HEK293 (cell line): ENCODE measurements around the gene LDB1.

Experiments used
- EGR2 ChIP-seq: fragments of 450-650 bp; formaldehyde crosslinking; IDR thresholded peaks from 2 replicates; pipeline ENCODE4 v1.5.1; 2016; ENCODE audit warnings: low read depth, missing biosample characterization, missing genetic modification characterization
- GFI1B ChIP-seq: fragments of 450-650 bp; formaldehyde crosslinking; IDR thresholded peaks from 2 replicates; pipeline ENCODE4 v1.5.1; 2016; ENCODE audit warnings: missing biosample characterization, missing genetic modification characterization
- KLF10 ChIP-seq: fragments of 450-650 bp; IDR thresholded peaks from 2 replicates; pipeline ENCODE4 v1.5.1; 2018; ENCODE audit warnings: missing biosample characterization, mild to moderate bottlenecking, missing genetic modification characterization
- KLF16 ChIP-seq: fragments of 450-650 bp; formaldehyde crosslinking; IDR thresholded peaks from 2 replicates; pipeline ENCODE4 v1.5.1; 2017; ENCODE audit warnings: missing biosample characterization, missing genetic modification characterization
- KLF17 ChIP-seq: fragments of 450-650 bp; formaldehyde crosslinking; IDR thresholded peaks from 2 replicates; pipeline ENCODE4 v1.5.1; 2016; ENCODE audit warnings: missing biosample characterization, missing genetic modification characterization
- KLF7 ChIP-seq: fragments of 450-650 bp; formaldehyde crosslinking; IDR thresholded peaks from 2 replicates; pipeline ENCODE4 v1.5.1; 2016; ENCODE audit warnings: missing biosample characterization, missing genetic modification characterization, borderline replicate concordance
- MEIS1 ChIP-seq: sonication (generic); formaldehyde crosslinking; IDR thresholded peaks from 2 replicates; pipeline ENCODE4 v1.8.1; 2022; ENCODE audit warnings: missing genetic modification reagents, mild to moderate bottlenecking, borderline replicate concordance
- PRDM1 ChIP-seq: fragments of 450-650 bp; formaldehyde crosslinking; IDR thresholded peaks from 2 replicates; pipeline ENCODE4; 2016; ENCODE audit warnings: missing biosample characterization, missing genetic modification characterization
- SCRT1 ChIP-seq: fragments of 450-650 bp; formaldehyde crosslinking; IDR thresholded peaks from 2 replicates; pipeline ENCODE4 v1.5.1; 2016; ENCODE audit warnings: missing biosample characterization, missing genetic modification characterization, borderline replicate concordance
- SETDB1 ChIP-seq: IDR thresholded peaks from one replicate; pipeline ENCODE4 v1.6.1; 2017; ENCODE audit warnings: mild to moderate bottlenecking, low read length, moderate library complexity, mixed read lengths; ENCODE audit not compliant: insufficient read length
- TCF7L2 ChIP-seq: IDR thresholded peaks from 2 replicates; pipeline ENCODE4 v1.6.1; 2011; ENCODE audit warnings: low read depth, mild to moderate bottlenecking, inconsistent platforms, low read length, moderate library complexity, borderline replicate concordance
- ZFP37 ChIP-seq: fragments of 450-650 bp; formaldehyde crosslinking; IDR thresholded peaks from 2 replicates; pipeline ENCODE4 v1.5.1; 2016; ENCODE audit warnings: missing biosample characterization, missing genetic modification characterization
- ZFP69B ChIP-seq: fragments of 450-650 bp; formaldehyde crosslinking; IDR thresholded peaks from 2 replicates; pipeline ENCODE4 v1.5.1; 2016; ENCODE audit warnings: missing biosample characterization, missing genetic modification characterization
- ZNF184 ChIP-seq: fragments of 450-650 bp; IDR thresholded peaks from 2 replicates; pipeline ENCODE4 v1.5.1; 2018; ENCODE audit warnings: missing biosample characterization, mild to moderate bottlenecking, missing genetic modification characterization
- ZNF19 ChIP-seq: fragments of 450-650 bp; formaldehyde crosslinking; IDR thresholded peaks from 2 replicates; pipeline ENCODE4; 2016; ENCODE audit warnings: missing biosample characterization, missing genetic modification characterization, low read depth
- ZNF223 ChIP-seq: fragments of 450-650 bp; formaldehyde crosslinking; IDR thresholded peaks from 2 replicates; pipeline ENCODE4 v1.5.1; 2016; ENCODE audit warnings: missing biosample characterization, missing genetic modification characterization
- ZNF248 ChIP-seq: fragments of 450-650 bp; formaldehyde crosslinking; IDR thresholded peaks from 2 replicates; pipeline ENCODE4 v1.5.1; 2017; ENCODE audit warnings: missing biosample characterization, missing genetic modification characterization
- ZNF280C ChIP-seq: fragments of 450-650 bp; formaldehyde crosslinking; IDR thresholded peaks from 2 replicates; pipeline ENCODE4 v1.5.1; 2016; ENCODE audit warnings: missing biosample characterization, missing genetic modification characterization
- ZNF324 ChIP-seq: fragments of 450-650 bp; formaldehyde crosslinking; IDR thresholded peaks from 2 replicates; pipeline ENCODE4 v1.5.1; 2016; ENCODE audit warnings: missing biosample characterization, missing genetic modification characterization
- ZNF354C ChIP-seq: fragments of 450-650 bp; formaldehyde crosslinking; IDR thresholded peaks from 2 replicates; pipeline ENCODE4 v1.5.1; 2016; ENCODE audit warnings: missing biosample characterization, missing genetic modification characterization, low read depth, borderline replicate concordance
- ZNF404 ChIP-seq: fragments of 450-650 bp; formaldehyde crosslinking; IDR thresholded peaks from 2 replicates; pipeline ENCODE4 v1.5.1; 2017; ENCODE audit warnings: missing biosample characterization, missing genetic modification characterization
- ZNF416 ChIP-seq: fragments of 450-650 bp; formaldehyde crosslinking; IDR thresholded peaks from 2 replicates; pipeline ENCODE4 v1.5.1; 2016; ENCODE audit warnings: missing biosample characterization, missing genetic modification characterization
- ZNF510 ChIP-seq: fragments of 450-650 bp; formaldehyde crosslinking; IDR thresholded peaks from 2 replicates; pipeline ENCODE4 v1.5.1; 2018; ENCODE audit warnings: mild to moderate bottlenecking, missing genetic modification characterization, missing biosample characterization; ENCODE audit not compliant: insufficient replicate concordance
- ZNF548 ChIP-seq: fragments of 450-650 bp; formaldehyde crosslinking; IDR thresholded peaks from 2 replicates; pipeline ENCODE4 v1.5.1; 2016; ENCODE audit warnings: missing biosample characterization, missing genetic modification characterization
- ZNF626 ChIP-seq: fragments of 450-650 bp; sonication (Bioruptor Pico); formaldehyde crosslinking; IDR thresholded peaks from 2 replicates; pipeline ENCODE4 v1.5.1; 2018; ENCODE audit warnings: missing biosample characterization, missing genetic modification characterization, inconsistent platforms
- ZNF664 ChIP-seq: fragments of 450-650 bp; formaldehyde crosslinking; IDR thresholded peaks from 2 replicates; pipeline ENCODE4 v1.5.1; 2016; ENCODE audit warnings: missing biosample characterization, missing genetic modification characterization
- ZNF670 ChIP-seq: fragments of 450-650 bp; formaldehyde crosslinking; IDR thresholded peaks from 2 replicates; pipeline ENCODE4 v1.5.1; 2016; ENCODE audit warnings: missing biosample characterization, missing genetic modification characterization, low read depth
- ZNF843 ChIP-seq: fragments of 450-650 bp; formaldehyde crosslinking; IDR thresholded peaks from 2 replicates; pipeline ENCODE4 v1.5.1; 2016; ENCODE audit warnings: missing biosample characterization, missing genetic modification characterization
- ZSCAN23 ChIP-seq: fragments of 450-650 bp; formaldehyde crosslinking; IDR thresholded peaks from 2 replicates; pipeline ENCODE4 v1.5.1; 2016; ENCODE audit warnings: missing biosample characterization, missing genetic modification characterization
- ZXDB ChIP-seq: fragments of 450-650 bp; formaldehyde crosslinking; IDR thresholded peaks from 2 replicates; pipeline ENCODE4 v1.5.1; 2016; ENCODE audit warnings: missing biosample characterization, missing genetic modification characterization
- TF ChIP-seq, protein P1 (sequence below): fragments of 450-650 bp; formaldehyde crosslinking; IDR thresholded peaks from 2 replicates; pipeline ENCODE4 v1.5.1; 2016; ENCODE audit warnings: missing biosample characterization, missing genetic modification characterization
- TF ChIP-seq, protein P2 (sequence below): fragments of 450-650 bp; formaldehyde crosslinking; IDR thresholded peaks from 2 replicates; pipeline ENCODE4 v1.5.1; 2017; ENCODE audit warnings: missing biosample characterization, missing genetic modification characterization

Gene LDB1

GRCh38 chr10:102133373-102134195 lies 13.4 kb upstream of the LDB1 start (continued):
- TF ChIP-seq ZNF280C, result no peak
- no peak for TF ChIP-seq SETDB1
- 0 out of 2 replicates have a peak, but pooled peaks have one; percentile 5 for TF ChIP-seq ZNF324 (tag by site-specific recombination)
- peak; percentile 53; the same call in 1 of the 2 replicates for TF ChIP-seq ZFP69B (tag by site-specific recombination)
- no peak for TF ChIP-seq ZNF19
- no peak for TF ChIP-seq ZNF510 (tag by site-specific recombination)
- no peak for TF ChIP-seq ZNF626 (tag by site-specific recombination)
- no peak for TF ChIP-seq ZNF664 (tag by site-specific recombination)
- TF ChIP-seq ZNF843, result no peak
- no peak for TF ChIP-seq ZSCAN23
- peak; percentile 78 for TF ChIP-seq PRDM1 (tag by site-specific recombination)
- TF ChIP-seq ZNF404 (tag by site-specific recombination), result no peak
- TF ChIP-seq ZNF416 (tag by site-specific recombination), result no peak
- peak; percentile 98; the same call in 1 of the 2 replicates for TF ChIP-seq KLF16 (tag by site-specific recombination)
- TF ChIP-seq TCF7L2, result no peak
- 0 out of 2 replicates have a peak, but pooled peaks have one; percentile 8 for TF ChIP-seq ZXDB
- TF ChIP-seq ZNF548, result no peak
- TF ChIP-seq ZNF670, result no peak
- TF ChIP-seq ZNF354C (tag by site-specific recombination), result no peak
- no peak for TF ChIP-seq MEIS1 (CRISPR knock-in tag)
- TF ChIP-seq ZNF223 (tag by site-specific recombination), result peak; percentile 84
- TF ChIP-seq, protein P1, sequence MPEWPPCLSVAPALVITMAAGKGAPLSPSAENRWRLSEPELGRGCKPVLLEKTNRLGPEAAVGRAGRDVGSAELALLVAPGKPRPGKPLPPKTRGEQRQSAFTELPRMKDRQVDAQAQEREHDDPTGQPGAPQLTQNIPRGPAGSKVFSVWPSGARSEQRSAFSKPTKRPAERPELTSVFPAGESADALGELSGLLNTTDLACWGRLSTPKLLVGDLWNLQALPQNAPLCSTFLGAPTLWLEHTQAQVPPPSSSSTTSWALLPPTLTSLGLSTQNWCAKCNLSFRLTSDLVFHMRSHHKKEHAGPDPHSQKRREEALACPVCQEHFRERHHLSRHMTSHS (tag by site-specific recombination), result no peak
- TF ChIP-seq ZFP37 (tag by site-specific recombination), result 0 out of 2 replicates have a peak, but pooled peaks have one; percentile 17
- TF ChIP-seq KLF10 (tag by site-specific recombination), result peak; percentile 87; the same call in 1 of the 2 replicates
- no peak for TF ChIP-seq SCRT1 (tag by site-specific recombination)
- no peak for TF ChIP-seq ZNF184 (tag by site-specific recombination)
- TF ChIP-seq EGR2, result no peak
- no peak for TF ChIP-seq ZNF248 (tag by site-specific recombination)
- peak; percentile 65; the same call in 1 of the 2 replicates for TF ChIP-seq KLF17 (tag by site-specific recombination)
- no peak for TF ChIP-seq GFI1B (tag by site-specific recombination)
- peak; percentile 83 for TF ChIP-seq KLF7 (tag by site-specific recombination)
- TF ChIP-seq, protein P2, sequence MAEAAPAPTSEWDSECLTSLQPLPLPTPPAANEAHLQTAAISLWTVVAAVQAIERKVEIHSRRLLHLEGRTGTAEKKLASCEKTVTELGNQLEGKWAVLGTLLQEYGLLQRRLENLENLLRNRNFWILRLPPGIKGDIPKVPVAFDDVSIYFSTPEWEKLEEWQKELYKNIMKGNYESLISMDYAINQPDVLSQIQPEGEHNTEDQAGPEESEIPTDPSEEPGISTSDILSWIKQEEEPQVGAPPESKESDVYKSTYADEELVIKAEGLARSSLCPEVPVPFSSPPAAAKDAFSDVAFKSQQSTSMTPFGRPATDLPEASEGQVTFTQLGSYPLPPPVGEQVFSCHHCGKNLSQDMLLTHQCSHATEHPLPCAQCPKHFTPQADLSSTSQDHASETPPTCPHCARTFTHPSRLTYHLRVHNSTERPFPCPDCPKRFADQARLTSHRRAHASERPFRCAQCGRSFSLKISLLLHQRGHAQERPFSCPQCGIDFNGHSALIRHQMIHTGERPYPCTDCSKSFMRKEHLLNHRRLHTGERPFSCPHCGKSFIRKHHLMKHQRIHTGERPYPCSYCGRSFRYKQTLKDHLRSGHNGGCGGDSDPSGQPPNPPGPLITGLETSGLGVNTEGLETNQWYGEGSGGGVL, result peak; percentile 91
